T-helper 1 cell treated with Interleukin-12 subunit alpha and Interleukin-12 subunit beta and Interleukin-4 antibody, amounts not matched to agents 30 μg/mL and 1 μg/mL, for 36 hours (primary cell): ENCODE measurements around the gene SMDT1.
A peak's percentile ranks its signal among the peaks of the same experiment; 100 is the strongest.
"Not testable (repeated sequence)": the region's sequence is repeated elsewhere in the genome, so short reads cannot be mapped to it uniquely, and the experiment has no call there.

Experiments used
- H3K27ac Mint-ChIP-seq: one replicate; pipeline ENCODE4 v1.8.0; 2021; ENCODE audit warnings: mild to moderate bottlenecking, mixed read lengths
- H3K27me3 Mint-ChIP-seq: one replicate; pipeline ENCODE4 v1.8.0; 2021; ENCODE audit warnings: low read depth, mixed read lengths
- H3K36me3 Mint-ChIP-seq: one replicate; pipeline ENCODE4 v1.8.0; 2021; ENCODE audit warnings: low read depth, mixed read lengths
- H3K4me1 Mint-ChIP-seq: one replicate; pipeline ENCODE4 v1.8.0; 2021; ENCODE audit warnings: low read depth, mixed read lengths
- H3K4me3 Mint-ChIP-seq: one replicate; pipeline ENCODE4 v1.8.0; 2021; ENCODE audit warnings: mild to moderate bottlenecking, moderate library complexity, mixed read lengths
- H3K9me3 Mint-ChIP-seq: one replicate; pipeline ENCODE4 v1.8.0; 2021; ENCODE audit warnings: mixed read lengths

The SMDT1 gene

GRCh38 chr22:42077486-42078125, 1.9 kb upstream of the SMDT1 start:
- peaks cover 11% of the 10 kb centered on the region for H3K36me3 Mint-ChIP-seq
- no peak overlapping the region for H3K27ac Mint-ChIP-seq
- no peaks in the 10 kb centered on the region for H3K9me3 Mint-ChIP-seq
- no peak overlapping the region for H3K4me3 Mint-ChIP-seq
- H3K4me1 Mint-ChIP-seq = peaks cover 24% of the 10 kb centered on the region
- H3K27me3 Mint-ChIP-seq = no peaks in the 10 kb centered on the region

- Mint-ChIP-seq H3K4me1 (peaks cover 20% of the 10 kb centered on the region), H3K9me3 (no peaks in the 10 kb centered on the region), H3K36me3 (peaks cover 15% of the 10 kb centered on the region), H3K4me3 (peak overlapping the region; percentile 95), H3K27me3 (no peaks in the 10 kb centered on the region), H3K27ac (peak overlapping the region; percentile 92)
These were observed 806 bp upstream of the SMDT1 start for GRCh38 chr22:42078469-42079318.

DNA sequence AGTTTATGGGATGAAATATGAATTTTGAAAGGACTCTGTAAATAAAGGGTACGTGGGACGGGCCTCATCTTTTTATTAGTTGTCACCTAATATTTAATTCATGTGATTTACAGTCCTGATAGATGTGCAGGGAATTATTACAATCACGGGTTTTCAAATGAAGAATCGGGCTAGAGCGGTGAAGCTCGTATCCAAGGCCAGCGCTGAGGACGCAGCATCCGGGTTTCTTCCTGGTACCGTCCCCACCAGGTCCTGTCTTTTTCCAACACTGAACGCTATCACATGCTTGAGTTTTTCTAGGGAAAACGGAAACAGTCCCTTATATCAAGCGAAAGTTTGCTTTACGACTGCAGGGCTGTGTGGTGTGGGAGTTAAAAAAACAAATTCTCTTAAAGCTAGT, 787 bp downstream of the SMDT1 start:
- Mint-ChIP-seq H3K36me3 (peaks cover 24% of the 10 kb centered on the region), H3K4me1 (peaks cover 17% of the 10 kb centered on the region), H3K4me3 (peak overlapping the region; percentile 95), H3K27me3 (no peaks in the 10 kb centered on the region), H3K9me3 (no peaks in the 10 kb centered on the region), H3K27ac (peak overlapping the region; percentile 92)

DNA sequence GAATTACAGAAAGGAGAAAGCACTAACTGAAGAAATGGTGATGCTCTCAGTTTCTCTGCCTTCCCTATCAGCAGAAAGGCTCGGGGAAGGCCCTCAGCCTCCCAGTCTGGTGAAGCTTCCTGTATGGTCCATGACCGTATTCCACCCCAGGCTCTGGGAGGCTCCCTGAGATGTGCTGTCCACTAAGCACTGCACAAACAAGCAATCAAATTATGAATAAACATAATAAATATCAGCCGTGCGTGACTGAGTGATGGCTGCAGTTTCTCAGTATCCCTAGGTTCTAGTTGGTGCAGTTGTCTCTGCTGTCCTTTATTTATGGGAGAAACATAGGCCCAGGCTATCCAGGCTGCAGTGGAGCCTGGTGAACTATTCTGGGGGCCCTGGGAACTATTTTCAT, 3.6 kb downstream of the SMDT1 start:
- Mint-ChIP-seq H3K9me3 (no peaks in the 10 kb centered on the region), H3K27me3 (no peaks in the 10 kb centered on the region), H3K4me3 (no peak overlapping the region), H3K27ac (peak overlapping the region; percentile 11), H3K36me3 (peaks cover 36% of the 10 kb centered on the region), H3K4me1 (peaks cover 24% of the 10 kb centered on the region)

GRCh38 chr22:42084874-42085273, 5.4 kb downstream of the SMDT1 start:
- Mint-ChIP-seq H3K27ac (no peak overlapping the region), H3K27me3 (no peaks in the 10 kb centered on the region), H3K4me1 (peaks cover 25% of the 10 kb centered on the region), H3K36me3 (peaks cover 49% of the 10 kb centered on the region), H3K4me3 (no peak overlapping the region), H3K9me3 (no peaks in the 10 kb centered on the region)

GRCh38 chr22:42086051-42086450, 6.6 kb downstream of the SMDT1 start:
- no peak overlapping the region for H3K27ac Mint-ChIP-seq
- no peaks in the 10 kb centered on the region for H3K27me3 Mint-ChIP-seq
- H3K36me3 Mint-ChIP-seq = peaks cover 53% of the 10 kb centered on the region
- H3K4me1 Mint-ChIP-seq = peaks cover 24% of the 10 kb centered on the region
- H3K9me3 Mint-ChIP-seq = no peaks in the 10 kb centered on the region
- no peak overlapping the region for H3K4me3 Mint-ChIP-seq

GRCh38 chr22:42090596-42091454, 11.3 kb downstream of the SMDT1 start, which contains the start of gene NDUFA6:
TSS of gene NDUFA6 (minus strand) at chr22:42090772. CDS start at chr22:42090744, 28 bp downstream.
- peaks cover 28% of the 10 kb centered on the region for H3K4me1 Mint-ChIP-seq
- peak within 1 kb of the TSS; percentile 96 for H3K4me3 Mint-ChIP-seq
- no peaks in the 10 kb centered on the region for H3K9me3 Mint-ChIP-seq

DNA sequence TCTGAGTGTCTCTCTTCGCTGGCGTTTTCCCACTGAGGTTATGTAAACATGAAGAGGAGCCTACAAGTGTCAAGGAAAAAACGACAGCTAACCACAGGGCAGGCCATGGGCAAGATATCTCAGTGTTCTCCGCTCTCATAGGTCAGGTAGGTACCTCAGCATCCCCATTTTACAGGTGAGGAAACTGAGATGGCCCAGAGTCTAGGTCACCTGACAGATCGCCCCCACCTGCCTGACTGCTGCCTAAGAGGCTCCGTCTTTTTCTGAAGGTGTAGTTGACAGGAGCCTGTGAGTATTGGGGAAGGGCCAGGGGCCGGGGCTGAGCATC, 11.9 kb downstream of the SMDT1 start:
- no peaks in the 10 kb centered on the region for H3K27me3 Mint-ChIP-seq
- H3K4me1 Mint-ChIP-seq = peaks cover 25% of the 10 kb centered on the region
- H3K9me3 Mint-ChIP-seq = no peaks in the 10 kb centered on the region
- H3K36me3 Mint-ChIP-seq = peaks cover 25% of the 10 kb centered on the region
- H3K27ac Mint-ChIP-seq = peak overlapping the region; percentile 99
- peak overlapping the region; percentile 96 for H3K4me3 Mint-ChIP-seq

More at GRCh38 chr22:42090596-42091454, 11.3 kb downstream of the SMDT1 start, which contains the start of gene NDUFA6:
- H3K36me3 Mint-ChIP-seq = peaks cover 30% of the 10 kb centered on the region
- no peaks in the 10 kb centered on the region for H3K27me3 Mint-ChIP-seq
- H3K27ac Mint-ChIP-seq = peak within 1 kb of the TSS; percentile 99

DNA sequence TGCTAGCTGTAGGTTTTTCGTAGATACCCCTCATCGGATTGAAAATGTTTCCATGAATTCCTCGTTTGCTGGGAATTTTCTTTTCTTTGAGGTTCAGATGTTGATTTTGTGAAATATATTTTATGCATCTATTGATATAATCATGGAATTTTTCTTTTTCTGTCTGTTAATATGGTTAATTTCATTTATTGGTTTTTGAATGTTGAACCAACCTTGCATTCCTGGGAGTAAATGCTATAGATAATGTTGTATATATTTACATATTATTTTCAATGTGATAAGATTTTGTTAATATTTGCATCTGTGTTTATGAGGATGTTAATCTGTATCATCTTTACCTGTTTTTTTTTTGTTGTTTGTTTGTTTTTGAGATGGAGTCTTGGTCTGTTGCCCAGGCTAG, 21.7 kb downstream of the SMDT1 start:
- no peaks in the 10 kb centered on the region for H3K27me3 Mint-ChIP-seq
- H3K4me1 Mint-ChIP-seq = peaks cover 1% of the 10 kb centered on the region
- peaks cover 18% of the 10 kb centered on the region for H3K36me3 Mint-ChIP-seq
- no peak overlapping the region for H3K4me3 Mint-ChIP-seq
- H3K27ac Mint-ChIP-seq = no peak overlapping the region
- H3K9me3 Mint-ChIP-seq = peaks cover 42% of the 10 kb centered on the region

DNA sequence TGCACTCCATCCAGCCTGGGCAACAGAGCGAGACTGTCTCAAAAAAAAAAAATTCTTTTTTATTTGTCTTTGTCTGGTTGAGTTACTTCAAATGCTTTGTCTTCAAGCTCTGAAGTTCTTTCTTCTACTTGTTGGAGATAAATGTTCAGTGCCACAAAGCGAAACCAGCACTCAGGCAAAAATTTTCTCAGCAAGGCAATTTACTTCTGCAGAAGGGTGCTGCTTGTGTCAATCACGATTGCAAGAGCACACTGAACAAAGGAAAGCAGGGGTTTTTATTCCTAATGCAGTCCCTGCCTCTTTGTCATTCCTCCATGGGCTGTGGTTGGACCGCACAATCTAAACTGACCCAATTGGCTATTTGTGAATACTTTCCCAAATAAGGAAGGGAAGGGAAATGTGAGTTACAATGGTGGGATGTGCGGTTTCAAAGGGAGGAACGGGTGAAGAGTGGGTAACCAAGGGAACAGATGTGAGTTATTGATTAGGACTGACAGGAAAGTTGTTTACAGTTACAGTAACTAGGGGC, 24.9 kb downstream of the SMDT1 start:
- H3K27ac Mint-ChIP-seq, H3K4me1 Mint-ChIP-seq, H3K27me3 Mint-ChIP-seq, H3K4me3 Mint-ChIP-seq: not testable (repeated sequence)
- H3K36me3 Mint-ChIP-seq = peaks cover 19% of the 10 kb centered on the region
- peaks cover 39% of the 10 kb centered on the region for H3K9me3 Mint-ChIP-seq

GRCh38 chr22:42108848-42109247, 29.3 kb downstream of the SMDT1 start:
- H3K4me3 Mint-ChIP-seq = no peak overlapping the region
- H3K36me3 Mint-ChIP-seq = peaks cover 13% of the 10 kb centered on the region
- peaks cover 18% of the 10 kb centered on the region for H3K9me3 Mint-ChIP-seq
- H3K27ac Mint-ChIP-seq = no peak overlapping the region
- no peaks in the 10 kb centered on the region for H3K27me3 Mint-ChIP-seq
- no peaks in the 10 kb centered on the region for H3K4me1 Mint-ChIP-seq

DNA sequence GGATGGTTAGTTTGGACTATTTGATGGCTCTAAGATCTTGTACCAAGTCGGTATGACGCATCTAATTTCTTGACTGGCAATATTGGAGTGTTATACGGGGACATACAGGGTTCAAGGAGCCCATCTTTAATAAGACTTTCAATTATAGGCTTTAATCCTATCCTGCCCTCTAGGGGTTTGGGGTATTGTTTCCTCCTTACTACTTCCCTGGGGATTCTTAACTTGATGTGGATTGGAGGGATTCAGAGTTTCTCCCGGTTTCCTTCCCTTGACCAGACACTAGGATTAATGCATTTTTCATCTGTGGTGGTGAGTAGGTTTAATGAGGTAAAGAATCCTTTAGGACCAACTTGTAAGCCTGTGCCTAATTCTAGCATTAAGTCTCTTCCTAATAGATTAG, 32.3 kb downstream of the SMDT1 start:
- Mint-ChIP-seq H3K36me3 (peaks cover 20% of the 10 kb centered on the region), H3K4me1 (no peaks in the 10 kb centered on the region), H3K27me3 (no peaks in the 10 kb centered on the region), H3K27ac (no peak overlapping the region), H3K9me3 (peaks cover 28% of the 10 kb centered on the region), H3K4me3 (no peak overlapping the region)

DNA sequence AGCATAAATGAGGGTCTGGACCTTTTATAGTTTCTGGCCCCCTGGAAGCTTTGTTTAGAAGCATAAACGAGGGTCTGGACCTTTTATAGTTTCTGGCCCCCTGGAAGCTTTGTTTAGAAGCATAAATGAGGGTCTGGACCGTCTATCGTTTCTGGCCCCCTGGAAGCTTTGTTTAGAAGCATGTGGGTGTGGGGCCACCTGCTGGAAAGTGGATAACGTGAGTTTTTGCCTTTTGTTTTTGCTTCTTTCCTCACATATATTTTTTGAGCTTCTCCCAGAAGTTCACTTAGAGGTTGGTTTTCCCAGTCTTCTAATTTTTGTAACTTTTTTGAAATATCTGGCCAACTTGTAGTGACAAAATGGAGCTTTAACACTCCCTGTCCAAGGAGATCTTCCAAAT, 33.3 kb downstream of the SMDT1 start:
- not testable (repeated sequence) for H3K4me1 Mint-ChIP-seq, H3K27me3 Mint-ChIP-seq, H3K27ac Mint-ChIP-seq, H3K4me3 Mint-ChIP-seq
- H3K9me3 Mint-ChIP-seq = peaks cover 28% of the 10 kb centered on the region
- peaks cover 23% of the 10 kb centered on the region for H3K36me3 Mint-ChIP-seq

GRCh38 chr22:42114721-42115120, 35.2 kb downstream of the SMDT1 start:
- Mint-ChIP-seq H3K27me3 (no peaks in the 10 kb centered on the region), H3K9me3 (peaks cover 28% of the 10 kb centered on the region), H3K4me1 (peaks cover 7% of the 10 kb centered on the region), H3K36me3 (peaks cover 23% of the 10 kb centered on the region), H3K4me3 (no peak overlapping the region), H3K27ac (no peak overlapping the region)
